GM12878 (cell line): Measurements from ENCODE around the gene AGER. TPM values are rescaled to one million over a fixed set of nuclear protein-coding genes. Genes with fewer than 3 reads are reported as not detected.

ENCODE experiments used
- BCLAF1 ChIP-seq: fragments of 450-650 bp; IDR thresholded peaks from 2 replicates; pipeline ENCODE4 v1.6.1; 2017; ENCODE audit warnings: antibody characterized with exemption, mild to moderate bottlenecking, moderate library complexity
- CBFB ChIP-seq: IDR thresholded peaks from 2 replicates; pipeline ENCODE4 v1.6.1; 2016; ENCODE audit warnings: antibody characterized with exemption, low read depth
- CHD2 ChIP-seq: IDR thresholded peaks from 2 replicates; pipeline ENCODE4 v1.6.1; 2011; ENCODE audit warnings: low read depth, low read length, improper control_type of control experiment, borderline replicate concordance
- CHD4 ChIP-seq: fragments of 200-600 bp; sonication (generic); IDR thresholded peaks from 2 replicates; pipeline ENCODE4 v1.6.1; 2016; ENCODE audit warnings: mild to moderate bottlenecking
- E2F4 ChIP-seq: IDR thresholded peaks from 2 replicates; pipeline ENCODE4 v1.6.1; 2012; ENCODE audit warnings: low read depth, low read length, improper control_type of control experiment
- FOXM1 ChIP-seq: IDR thresholded peaks from 2 replicates; pipeline ENCODE4 v1.6.1; 2012; ENCODE audit warnings: low read depth, mild to moderate bottlenecking, inconsistent platforms, low read length, moderate library complexity
- GABPA ChIP-seq: IDR thresholded peaks from 2 replicates; pipeline ENCODE4 v1.6.1; 2014; ENCODE audit warnings: antibody characterized with exemption, low read depth, mild to moderate bottlenecking, inconsistent platforms
- HDGF ChIP-seq: fragments of 450-650 bp; IDR thresholded peaks from 2 replicates; pipeline ENCODE4 v1.6.1; 2016; ENCODE audit warnings: antibody characterized with exemption
- IKZF2 ChIP-seq, 2 experiments: fragments of 450-650 bp; IDR thresholded peaks; 2 replicates each; pipeline ENCODE4 v1.6.1; 2017; ENCODE audit warnings: mild to moderate bottlenecking in 2 of 2, moderate library complexity in 2 of 2
- IRF3 ChIP-seq: fragments of 450-650 bp; IDR thresholded peaks from 2 replicates; pipeline ENCODE4 v1.6.1; 2014; ENCODE audit warnings: mild to moderate bottlenecking
- JUNB ChIP-seq: IDR thresholded peaks from 2 replicates; pipeline ENCODE4 v1.6.1; 2016; ENCODE audit warnings: antibody characterized with exemption, mild to moderate bottlenecking
- JUND ChIP-seq: IDR thresholded peaks from 2 replicates; pipeline ENCODE4 v1.6.1; 2012; ENCODE audit warnings: low read depth, mild to moderate bottlenecking, low read length, improper control_type of control experiment, moderate library complexity
- PAX5 ChIP-seq: IDR thresholded peaks from 2 replicates; pipeline ENCODE4 v1.6.1; 2011; ENCODE audit warnings: low read depth, low read length, borderline replicate concordance
- PKNOX1 ChIP-seq: fragments of 450-650 bp; IDR thresholded peaks from 2 replicates; pipeline ENCODE4 v1.6.1; 2016; ENCODE audit warnings: mild to moderate bottlenecking
- POLR2AphosphoS5 ChIP-seq: IDR thresholded peaks from 2 replicates; pipeline ENCODE4 v1.6.1; 2011; ENCODE audit warnings: mild to moderate bottlenecking, low read length, inconsistent platforms
- RB1 ChIP-seq: fragments of 450-650 bp; formaldehyde crosslinking; IDR thresholded peaks from 2 replicates; pipeline ENCODE4 v1.6.1; 2017; ENCODE audit warnings: mild to moderate bottlenecking, borderline replicate concordance
- RELB ChIP-seq: fragments of 450-650 bp; IDR thresholded peaks from 2 replicates; pipeline ENCODE4 v1.6.1; 2017; ENCODE audit warnings: low read depth, mild to moderate bottlenecking, moderate library complexity
- TAF1 ChIP-seq: IDR thresholded peaks from 2 replicates; pipeline ENCODE4 v1.6.1; 2011; ENCODE audit warnings: mild to moderate bottlenecking, low read depth, low read length, borderline replicate concordance
- USF1 ChIP-seq: IDR thresholded peaks from 2 replicates; pipeline ENCODE4 v1.6.1; 2011; ENCODE audit warnings: borderline replicate concordance, low read depth, mild to moderate bottlenecking, moderate library complexity, mixed read lengths, low read length; ENCODE audit not compliant: insufficient read depth; ENCODE audit errors: extremely low read length
- ZNF384 ChIP-seq: IDR thresholded peaks from 2 replicates; pipeline ENCODE4 v1.6.1; 2012; ENCODE audit warnings: low read depth, mild to moderate bottlenecking, low read length, improper control_type of control experiment, borderline replicate concordance
- polyA plus RNA-seq, 11 experiments: library from polyadenylated mRNA; depleted of rRNA in 4 of 11; unstranded in 6 of 11; stranded (reverse) in 5 of 11; fragments of >200 nt; fragmentation: Nextera tagmentation in 4 of 11; fragmentation: Illumina TruSeq in 1 of 11; extraction: Ambion mirVana in 4 of 11; extraction: Trizol in 1 of 11; gene quantifications; 1 replicate in 1 of 11; 2 replicates in 10 of 11; pipeline versions ENCODE4 v1.2.1 to v1.2.3, GENCODE V29; 2011 to 2016; ENCODE audit warnings: inconsistent platforms in 2 of 11, missing spikeins in 2 of 11, low read depth in 1 of 11
- total RNA-seq, 4 experiments: library from RNA; depleted of rRNA in 3 of 4; stranded (reverse); fragments of >200 nt in 3 of 4; fragmentation: Illumina TruSeq in 1 of 4; extraction: Trizol in 1 of 4; gene quantifications; 2 replicates each; pipeline versions ENCODE4 v1.2.1 to v1.2.3, GENCODE V29; 2013 to 2021

Gene AGER
- total and polyA plus RNA-seq, 10 of the 15 experiments (the other 5 are each of a cell fraction or from before 2014, with no cell fraction given) = 1.1 to 18.2 (median 3.9) TPM

GRCh38 chr6:32191696-32192607 is 7.9 kb upstream of the AGER start (continued):
- no peak for TF ChIP-seq PKNOX1
- TF ChIP-seq JUNB = no peak
- no peak for TF ChIP-seq BCLAF1
- TF ChIP-seq CHD2 = 0 out of 2 replicates have a peak, but pooled peaks have one; percentile 23
- TF ChIP-seq IKZF2 (IDR thresholded peaks at IDR 0.05) = peak; percentile 11 to 43; a peak in 1 of 4 replicates
- no peak for TF ChIP-seq IRF3
- no peak for TF ChIP-seq USF1
- TF ChIP-seq TAF1 = no peak
- TF ChIP-seq CBFB = no peak
- TF ChIP-seq RELB = peak; percentile 14; the same call in 1 of the 2 replicates
- peak; percentile 55; the same call in 1 of the 2 replicates for TF ChIP-seq POLR2AphosphoS5
- TF ChIP-seq PAX5 = no peak
- TF ChIP-seq E2F4 = no peak
- TF ChIP-seq CHD4 = no peak
- TF ChIP-seq RB1 = no peak
- TF ChIP-seq ZNF384 = no peak
- no peak for TF ChIP-seq GABPA
- no peak for TF ChIP-seq FOXM1
- peak; percentile 84; the same call in 1 of the 2 replicates for TF ChIP-seq HDGF
- no peak for TF ChIP-seq JUND
